SK-N-SH treated with all-trans-retinoic acid at 6 μM for 48 hours (cell line): Measurements from ENCODE around the gene PDE6A.

Source experiments
- ATAC-seq: fragments of 200-7000 bp; cut with Tn5 transposase; 3 replicates; pipeline ENCODE4 v1.9.1; 2020; ENCODE audit warnings: mild to moderate bottlenecking, moderate library complexity
- ARNTL ChIP-seq: fragments of 450-650 bp; formaldehyde crosslinking; IDR thresholded peaks from 2 replicates; pipeline ENCODE4 v1.5.0; 2020; ENCODE audit warnings: low read depth, mild to moderate bottlenecking, moderate library complexity, borderline replicate concordance
- BACH2 ChIP-seq: fragments of 250-450 bp; sonication (Bioruptor Pico); IDR thresholded peaks from 2 replicates; pipeline ENCODE4 v1.9.0; 2021; ENCODE audit warnings: mild to moderate bottlenecking, borderline replicate concordance
- CREB5 ChIP-seq: fragments of 250-450 bp; sonication (Bioruptor Pico); IDR thresholded peaks from 2 replicates; pipeline ENCODE4 v1.5.1; 2020; ENCODE audit warnings: low read depth, mild to moderate bottlenecking, moderate library complexity
- ESRRG ChIP-seq: fragments of 250-450 bp; sonication (Bioruptor Pico); IDR thresholded peaks from 2 replicates; pipeline ENCODE4 v1.6.1; 2021; ENCODE audit warnings: mild to moderate bottlenecking
- GLIS3 ChIP-seq: fragments of 250-450 bp; sonication (Bioruptor Pico); IDR thresholded peaks from 2 replicates; pipeline ENCODE4 v1.5.0; 2020; ENCODE audit warnings: mild to moderate bottlenecking, moderate library complexity
- ISL1 ChIP-seq: fragments of 250-450 bp; sonication (Bioruptor Pico); IDR thresholded peaks from 2 replicates; pipeline ENCODE4 v2.1.2; 2022; ENCODE audit warnings: mild to moderate bottlenecking, moderate library complexity
- OSR1 ChIP-seq: fragments of 250-450 bp; sonication (Bioruptor Pico); IDR thresholded peaks from 2 replicates; pipeline ENCODE4 v1.8.0; 2022; ENCODE audit warnings: moderate library complexity, mild to moderate bottlenecking, inconsistent platforms
- PPARA ChIP-seq: fragments of 250-450 bp; sonication (Bioruptor Pico); IDR thresholded peaks from 2 replicates; pipeline ENCODE4 v1.5.0; 2020; ENCODE audit warnings: mild to moderate bottlenecking, borderline replicate concordance
- RARB ChIP-seq: fragments of 250-450 bp; sonication (Bioruptor Pico); IDR thresholded peaks from 2 replicates; pipeline ENCODE4 v1.8.0; 2021; ENCODE audit warnings: mild to moderate bottlenecking, moderate library complexity
- SNAI2 ChIP-seq: fragments of 250-450 bp; sonication (Bioruptor Pico); IDR thresholded peaks from 2 replicates; pipeline ENCODE4 v1.5.0; 2020; ENCODE audit warnings: mild to moderate bottlenecking, moderate library complexity
- ZC3H10 ChIP-seq: fragments of 250-450 bp; sonication (Bioruptor Pico); IDR thresholded peaks from 2 replicates; pipeline ENCODE4 v1.5.1; 2021; ENCODE audit warnings: mild to moderate bottlenecking, moderate library complexity
- ZFP3 ChIP-seq: fragments of 250-450 bp; sonication (Bioruptor Pico); IDR thresholded peaks from 2 replicates; pipeline ENCODE4 v1.5.0; 2020; ENCODE audit warnings: mild to moderate bottlenecking, moderate library complexity
- ZFP30 ChIP-seq: fragments of 450-650 bp; formaldehyde crosslinking; IDR thresholded peaks from 2 replicates; pipeline ENCODE4 v1.5.0; 2022; ENCODE audit warnings: mild to moderate bottlenecking, moderate library complexity
- ZNF70 ChIP-seq: fragments of 450-650 bp; formaldehyde crosslinking; IDR thresholded peaks from 2 replicates; pipeline ENCODE4 v1.5.0; 2020; ENCODE audit warnings: mild to moderate bottlenecking, moderate library complexity
- TF ChIP-seq, protein P1 (sequence below): fragments of 250-450 bp; sonication (Bioruptor Pico); IDR thresholded peaks from 2 replicates; pipeline ENCODE4 v1.8.0; 2021; ENCODE audit warnings: low read depth, mild to moderate bottlenecking, moderate library complexity, borderline replicate concordance
- TF ChIP-seq, protein P2 (sequence below): fragments of 250-450 bp; sonication (Bioruptor Pico); IDR thresholded peaks from 2 replicates; pipeline ENCODE4 v1.5.1; 2021; ENCODE audit warnings: mild to moderate bottlenecking, moderate library complexity
- TF ChIP-seq, protein P3 (sequence below): fragments of 250-450 bp; sonication (Bioruptor Pico); IDR thresholded peaks from 2 replicates; pipeline ENCODE4 v1.5.0; 2020; ENCODE audit warnings: mild to moderate bottlenecking, moderate library complexity
- TF ChIP-seq, protein P4 (sequence below): fragments of 250-450 bp; sonication (Bioruptor Pico); IDR thresholded peaks from 2 replicates; pipeline ENCODE4 v1.8.0; 2020; ENCODE audit warnings: mild to moderate bottlenecking, moderate library complexity, borderline replicate concordance

The PDE6A gene

DNA sequence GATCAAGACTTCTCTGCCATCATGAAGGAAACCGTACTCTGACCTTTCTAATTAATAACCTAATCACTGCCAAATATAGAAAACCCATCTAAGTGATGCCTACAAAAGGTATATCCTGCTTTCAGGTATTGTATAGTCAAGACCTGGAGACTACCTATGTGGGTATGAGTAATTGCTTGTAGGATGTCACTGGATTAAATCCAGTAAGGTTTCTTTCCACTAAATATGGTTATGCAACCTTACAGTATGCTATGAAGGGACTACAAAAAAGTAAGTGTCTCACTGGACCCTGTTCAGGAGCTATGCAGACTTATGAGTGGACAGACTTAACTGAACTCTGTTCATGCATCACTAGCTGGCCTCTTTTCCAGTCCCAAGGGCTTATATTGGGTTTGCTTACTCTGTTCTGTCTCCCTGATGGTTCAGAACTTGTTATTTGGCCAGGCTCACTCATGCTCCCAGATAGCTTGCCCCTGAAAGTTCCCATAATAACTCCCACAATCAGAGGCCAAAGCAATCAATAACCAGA lies 51.1 kb downstream of the PDE6A start:
- ATAC-seq: no peak
- TF ChIP-seq ZC3H10 (CRISPR knock-in tag) (no peak), RARB (no peak), ZFP30 (CRISPR knock-in tag) (no peak), CREB5 (CRISPR knock-in tag) (no peak), OSR1 (CRISPR knock-in tag) (no peak), BACH2 (CRISPR knock-in tag) (no peak)
- TF ChIP-seq, protein P1, sequence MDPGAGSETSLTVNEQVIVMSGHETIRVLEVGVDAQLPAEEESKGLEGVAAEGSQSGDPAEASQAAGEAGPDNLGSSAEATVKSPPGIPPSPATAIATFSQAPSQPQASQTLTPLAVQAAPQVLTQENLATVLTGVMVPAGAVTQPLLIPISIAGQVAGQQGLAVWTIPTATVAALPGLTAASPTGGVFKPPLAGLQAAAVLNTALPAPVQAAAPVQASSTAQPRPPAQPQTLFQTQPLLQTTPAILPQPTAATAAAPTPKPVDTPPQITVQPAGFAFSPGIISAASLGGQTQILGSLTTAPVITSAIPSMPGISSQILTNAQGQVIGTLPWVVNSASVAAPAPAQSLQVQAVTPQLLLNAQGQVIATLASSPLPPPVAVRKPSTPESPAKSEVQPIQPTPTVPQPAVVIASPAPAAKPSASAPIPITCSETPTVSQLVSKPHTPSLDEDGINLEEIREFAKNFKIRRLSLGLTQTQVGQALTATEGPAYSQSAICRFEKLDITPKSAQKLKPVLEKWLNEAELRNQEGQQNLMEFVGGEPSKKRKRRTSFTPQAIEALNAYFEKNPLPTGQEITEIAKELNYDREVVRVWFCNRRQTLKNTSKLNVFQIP: no peak

DNA sequence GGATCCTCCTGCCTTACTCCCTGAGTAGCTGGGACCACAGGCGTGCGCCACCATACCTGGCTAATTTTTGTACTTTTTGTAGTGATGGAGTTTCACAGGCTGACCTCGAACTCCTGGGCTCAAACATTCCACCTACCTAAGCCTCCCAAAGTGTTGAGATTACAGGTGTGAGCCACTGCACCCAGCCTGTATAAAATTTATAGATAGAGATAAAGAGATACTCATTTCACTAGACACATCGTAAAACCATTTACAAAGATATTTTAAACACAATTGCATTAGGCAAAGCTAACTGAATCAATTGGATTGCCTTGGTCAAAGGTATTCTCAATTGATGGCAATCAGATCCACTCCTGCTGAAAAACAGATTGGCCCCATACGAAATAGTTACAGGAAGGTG lies 52.0 kb downstream of the PDE6A start:
- TF ChIP-seq, protein P2, sequence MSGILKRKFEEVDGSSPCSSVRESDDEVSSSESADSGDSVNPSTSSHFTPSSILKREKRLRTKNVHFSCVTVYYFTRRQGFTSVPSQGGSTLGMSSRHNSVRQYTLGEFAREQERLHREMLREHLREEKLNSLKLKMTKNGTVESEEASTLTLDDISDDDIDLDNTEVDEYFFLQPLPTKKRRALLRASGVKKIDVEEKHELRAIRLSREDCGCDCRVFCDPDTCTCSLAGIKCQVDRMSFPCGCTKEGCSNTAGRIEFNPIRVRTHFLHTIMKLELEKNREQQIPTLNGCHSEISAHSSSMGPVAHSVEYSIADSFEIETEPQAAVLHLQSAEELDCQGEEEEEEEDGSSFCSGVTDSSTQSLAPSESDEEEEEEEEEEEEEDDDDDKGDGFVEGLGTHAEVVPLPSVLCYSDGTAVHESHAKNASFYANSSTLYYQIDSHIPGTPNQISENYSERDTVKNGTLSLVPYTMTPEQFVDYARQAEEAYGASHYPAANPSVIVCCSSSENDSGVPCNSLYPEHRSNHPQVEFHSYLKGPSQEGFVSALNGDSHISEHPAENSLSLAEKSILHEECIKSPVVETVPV (CRISPR knock-in tag): no peak
- TF ChIP-seq ARNTL (CRISPR knock-in tag) (no peak), CREB5 (CRISPR knock-in tag) (no peak), PPARA (CRISPR knock-in tag) (no peak), RARB (no peak), ZFP3 (CRISPR knock-in tag) (no peak), ESRRG (CRISPR knock-in tag) (no peak), ISL1 (CRISPR knock-in tag) (no peak), SNAI2 (no peak), GLIS3 (CRISPR knock-in tag) (no peak), ZNF70 (CRISPR knock-in tag) (no peak)
- TF ChIP-seq, protein P1: no peak
- TF ChIP-seq, protein P3, sequence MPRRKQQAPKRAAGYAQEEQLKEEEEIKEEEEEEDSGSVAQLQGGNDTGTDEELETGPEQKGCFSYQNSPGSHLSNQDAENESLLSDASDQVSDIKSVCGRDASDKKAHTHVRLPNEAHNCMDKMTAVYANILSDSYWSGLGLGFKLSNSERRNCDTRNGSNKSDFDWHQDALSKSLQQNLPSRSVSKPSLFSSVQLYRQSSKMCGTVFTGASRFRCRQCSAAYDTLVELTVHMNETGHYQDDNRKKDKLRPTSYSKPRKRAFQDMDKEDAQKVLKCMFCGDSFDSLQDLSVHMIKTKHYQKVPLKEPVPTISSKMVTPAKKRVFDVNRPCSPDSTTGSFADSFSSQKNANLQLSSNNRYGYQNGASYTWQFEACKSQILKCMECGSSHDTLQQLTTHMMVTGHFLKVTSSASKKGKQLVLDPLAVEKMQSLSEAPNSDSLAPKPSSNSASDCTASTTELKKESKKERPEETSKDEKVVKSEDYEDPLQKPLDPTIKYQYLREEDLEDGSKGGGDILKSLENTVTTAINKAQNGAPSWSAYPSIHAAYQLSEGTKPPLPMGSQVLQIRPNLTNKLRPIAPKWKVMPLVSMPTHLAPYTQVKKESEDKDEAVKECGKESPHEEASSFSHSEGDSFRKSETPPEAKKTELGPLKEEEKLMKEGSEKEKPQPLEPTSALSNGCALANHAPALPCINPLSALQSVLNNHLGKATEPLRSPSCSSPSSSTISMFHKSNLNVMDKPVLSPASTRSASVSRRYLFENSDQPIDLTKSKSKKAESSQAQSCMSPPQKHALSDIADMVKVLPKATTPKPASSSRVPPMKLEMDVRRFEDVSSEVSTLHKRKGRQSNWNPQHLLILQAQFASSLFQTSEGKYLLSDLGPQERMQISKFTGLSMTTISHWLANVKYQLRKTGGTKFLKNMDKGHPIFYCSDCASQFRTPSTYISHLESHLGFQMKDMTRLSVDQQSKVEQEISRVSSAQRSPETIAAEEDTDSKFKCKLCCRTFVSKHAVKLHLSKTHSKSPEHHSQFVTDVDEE (CRISPR knock-in tag): no peak
- TF ChIP-seq, protein P4, sequence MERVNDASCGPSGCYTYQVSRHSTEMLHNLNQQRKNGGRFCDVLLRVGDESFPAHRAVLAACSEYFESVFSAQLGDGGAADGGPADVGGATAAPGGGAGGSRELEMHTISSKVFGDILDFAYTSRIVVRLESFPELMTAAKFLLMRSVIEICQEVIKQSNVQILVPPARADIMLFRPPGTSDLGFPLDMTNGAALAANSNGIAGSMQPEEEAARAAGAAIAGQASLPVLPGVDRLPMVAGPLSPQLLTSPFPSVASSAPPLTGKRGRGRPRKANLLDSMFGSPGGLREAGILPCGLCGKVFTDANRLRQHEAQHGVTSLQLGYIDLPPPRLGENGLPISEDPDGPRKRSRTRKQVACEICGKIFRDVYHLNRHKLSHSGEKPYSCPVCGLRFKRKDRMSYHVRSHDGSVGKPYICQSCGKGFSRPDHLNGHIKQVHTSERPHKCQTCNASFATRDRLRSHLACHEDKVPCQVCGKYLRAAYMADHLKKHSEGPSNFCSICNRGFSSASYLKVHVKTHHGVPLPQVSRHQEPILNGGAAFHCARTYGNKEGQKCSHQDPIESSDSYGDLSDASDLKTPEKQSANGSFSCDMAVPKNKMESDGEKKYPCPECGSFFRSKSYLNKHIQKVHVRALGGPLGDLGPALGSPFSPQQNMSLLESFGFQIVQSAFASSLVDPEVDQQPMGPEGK (CRISPR knock-in tag): no peak
- ATAC-seq: no peak

- TF ChIP-seq ESRRG (CRISPR knock-in tag) (no peak), ARNTL (CRISPR knock-in tag) (no peak), GLIS3 (CRISPR knock-in tag) (no peak), RARB (no peak), BACH2 (CRISPR knock-in tag) (no peak), ISL1 (CRISPR knock-in tag) (no peak)
Observed at GRCh38 chr5:149888280-149888679, 56.3 kb downstream of the PDE6A start.

More at GRCh38 chr5:149888280-149888679, 56.3 kb downstream of the PDE6A start:
- no peak for ATAC-seq
